ENCODE results near the gene TMEM174.
A peak's percentile ranks its signal among the peaks of the same experiment; 100 is the strongest.

TMEM174 gene, protein sequence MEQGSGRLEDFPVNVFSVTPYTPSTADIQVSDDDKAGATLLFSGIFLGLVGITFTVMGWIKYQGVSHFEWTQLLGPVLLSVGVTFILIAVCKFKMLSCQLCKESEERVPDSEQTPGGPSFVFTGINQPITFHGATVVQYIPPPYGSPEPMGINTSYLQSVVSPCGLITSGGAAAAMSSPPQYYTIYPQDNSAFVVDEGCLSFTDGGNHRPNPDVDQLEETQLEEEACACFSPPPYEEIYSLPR

DNA sequence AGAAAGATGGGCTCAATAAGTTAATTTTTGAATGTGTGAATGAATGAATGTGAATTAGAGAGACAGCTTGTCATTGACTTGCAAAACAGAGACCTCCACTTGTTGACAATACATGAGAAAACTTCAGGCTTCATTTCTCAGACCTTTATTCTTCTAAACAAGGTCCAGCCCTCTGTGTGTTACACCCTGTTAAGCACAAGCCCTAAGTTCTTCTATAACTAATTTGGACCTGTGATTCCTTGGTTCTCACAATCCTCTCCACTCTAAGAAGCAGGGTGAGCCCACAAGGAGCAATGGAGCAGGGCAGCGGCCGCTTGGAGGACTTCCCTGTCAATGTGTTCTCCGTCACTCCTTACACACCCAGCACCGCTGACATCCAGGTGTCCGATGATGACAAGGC, at the start of gene TMEM174:
Gene TMEM174, plus strand, starts transcription at position 243 of the 400 bp plus-strand sequence. Its CDS starts 51 bp downstream, at position 294.
- ATAC-seq, result no peak
- H3K9me3 Mint-ChIP-seq, result no peaks in the 10 kb centered on the region
- DNase-seq (ENCODE audit: low spot score in 2 of 2), result no peak
- no peaks in the 10 kb centered on the region for H3K4me1 Mint-ChIP-seq
- no peaks in the 10 kb centered on the region for H3K36me3 Mint-ChIP-seq
- no peak within 1 kb of the TSS for H3K27ac Mint-ChIP-seq
- no peak within 1 kb of the TSS for H3K4me3 Mint-ChIP-seq

DNA sequence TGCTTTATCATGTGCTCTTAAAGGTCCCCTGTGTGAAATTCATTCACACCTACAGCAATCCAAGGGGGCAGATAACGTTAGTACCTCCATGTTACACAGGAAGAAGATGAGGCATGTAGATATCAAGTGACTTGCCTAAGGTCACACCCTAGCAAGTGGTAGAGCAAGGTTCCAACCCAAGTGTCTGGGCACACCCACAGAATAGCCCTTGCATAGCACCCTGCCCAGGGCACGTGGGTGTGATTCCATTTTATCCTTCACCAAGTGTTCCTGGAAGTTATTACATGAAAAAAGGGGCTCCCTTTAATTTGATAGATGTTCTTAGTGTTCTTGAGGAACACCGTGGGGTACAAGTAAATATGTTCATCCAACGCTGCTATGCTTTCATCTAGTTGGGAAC, 47.7 kb upstream of the TMEM174 start:
- Mint-ChIP-seq H3K4me3 (no peak overlapping the region), H3K36me3 (no peaks in the 10 kb centered on the region), H3K27ac (no peak overlapping the region), H3K4me1 (peaks cover 49% of the 10 kb centered on the region), H3K9me3 (no peaks in the 10 kb centered on the region)
- ATAC-seq, result no peak
- peak in 1 of 2 donors; percentile 23 for DNase-seq (ENCODE audit: low spot score in 2 of 2)

DNA sequence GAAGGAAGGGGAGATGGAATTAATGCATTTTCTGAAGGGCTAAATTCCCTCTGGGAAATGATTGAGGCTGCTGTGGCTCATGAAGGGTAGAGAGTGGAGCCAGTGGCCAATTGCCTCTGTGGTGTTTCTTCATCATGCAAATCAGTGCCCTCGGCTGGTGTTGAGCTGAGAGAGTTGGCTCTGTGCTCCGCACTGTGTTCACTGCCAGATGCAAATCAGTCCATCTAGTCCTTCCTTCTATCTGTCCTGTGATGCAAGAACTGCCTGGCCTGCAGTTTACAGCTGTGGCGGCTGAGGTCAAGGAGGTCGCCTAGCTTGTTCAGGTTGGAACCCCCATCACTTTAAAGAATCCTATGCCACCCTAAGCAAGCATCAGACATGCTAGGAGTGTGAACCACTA, 46.6 kb upstream of the TMEM174 start:
- no peak overlapping the region for H3K4me3 Mint-ChIP-seq
- no peaks in the 10 kb centered on the region for H3K36me3 Mint-ChIP-seq
- DNase-seq (ENCODE audit: low spot score in 2 of 2) (peak in 1 of 2 donors; percentile 47), ATAC-seq (no peak)
- H3K27ac Mint-ChIP-seq, result no peak overlapping the region
- peaks cover 43% of the 10 kb centered on the region for H3K4me1 Mint-ChIP-seq
- no peaks in the 10 kb centered on the region for H3K9me3 Mint-ChIP-seq

DNA sequence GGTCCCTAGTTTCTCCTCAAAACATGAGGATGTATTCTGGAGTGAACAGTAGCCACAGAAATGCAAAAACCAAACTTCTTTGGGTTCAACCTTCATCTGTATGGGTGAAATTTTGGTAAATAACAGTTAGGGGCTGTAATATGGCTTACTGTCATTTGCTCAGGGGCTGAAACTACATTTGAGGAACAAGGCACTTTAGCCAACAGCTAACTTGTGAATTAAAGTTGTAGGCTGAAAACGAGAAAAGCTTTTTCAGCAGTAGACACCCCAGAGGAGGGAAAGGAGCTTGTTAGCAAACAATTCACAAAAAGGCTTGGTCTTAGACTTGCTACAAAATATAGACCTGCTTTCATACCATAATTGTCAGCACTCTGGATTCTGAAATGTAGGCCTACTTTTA, 46.0 kb upstream of the TMEM174 start:
- Mint-ChIP-seq H3K36me3 (no peaks in the 10 kb centered on the region), H3K9me3 (no peaks in the 10 kb centered on the region), H3K27ac (no peak overlapping the region), H3K4me3 (no peak overlapping the region), H3K4me1 (peaks cover 39% of the 10 kb centered on the region)
- no peak for DNase-seq (ENCODE audit: low spot score in 2 of 2)
- no peak for ATAC-seq

DNA sequence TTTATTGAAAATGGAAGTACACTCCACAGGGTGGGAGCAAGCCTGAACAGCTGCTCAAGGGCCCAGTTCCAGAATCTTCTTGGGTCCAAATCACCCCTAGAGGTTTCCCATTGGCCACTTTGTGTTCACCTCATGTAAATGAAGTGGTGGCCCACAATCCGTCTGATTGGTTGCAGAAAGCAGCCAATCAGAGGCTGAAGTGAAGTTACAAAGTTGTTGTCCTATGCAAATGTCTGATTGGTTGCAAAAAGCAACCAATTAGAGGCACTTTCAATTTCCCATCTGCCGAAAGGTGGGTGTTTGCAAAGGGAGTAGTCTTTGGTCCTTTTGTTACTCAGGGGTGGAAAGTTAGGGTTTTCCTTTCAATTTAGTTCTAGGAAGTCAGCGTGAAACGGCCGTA, 43.9 kb upstream of the TMEM174 start:
- H3K4me1 Mint-ChIP-seq, result peaks cover 21% of the 10 kb centered on the region
- no peaks in the 10 kb centered on the region for H3K36me3 Mint-ChIP-seq
- no peak overlapping the region for H3K4me3 Mint-ChIP-seq
- DNase-seq (ENCODE audit: low spot score in 2 of 2) (no peak), ATAC-seq (no peak)
- no peak overlapping the region for H3K27ac Mint-ChIP-seq
- no peaks in the 10 kb centered on the region for H3K9me3 Mint-ChIP-seq

DNA sequence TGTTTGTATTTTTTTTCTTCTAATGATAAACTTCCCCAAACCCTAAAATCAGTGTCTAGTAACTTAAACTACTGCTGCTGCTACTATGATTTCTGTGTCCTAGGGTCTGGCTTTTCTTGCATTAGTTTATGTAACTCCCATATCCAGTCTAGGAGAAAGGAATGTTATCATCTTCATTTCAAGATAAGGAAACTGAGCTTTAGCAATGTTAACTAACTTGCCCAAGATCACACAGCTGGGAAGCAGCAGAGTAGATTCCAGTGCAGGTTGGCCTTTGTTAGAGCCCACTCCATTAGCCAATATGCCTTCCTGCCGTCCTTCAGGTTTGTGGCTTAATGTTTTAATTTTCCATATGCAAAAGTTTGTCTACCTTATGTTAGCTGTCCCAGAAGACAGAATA, 42.2 kb upstream of the TMEM174 start:
- H3K4me3 Mint-ChIP-seq, result no peak overlapping the region
- no peak for DNase-seq (ENCODE audit: low spot score in 2 of 2)
- H3K4me1 Mint-ChIP-seq, result peaks cover 19% of the 10 kb centered on the region
- H3K27ac Mint-ChIP-seq, result no peak overlapping the region
- ATAC-seq, result no peak
- no peaks in the 10 kb centered on the region for H3K9me3 Mint-ChIP-seq
- H3K36me3 Mint-ChIP-seq, result no peaks in the 10 kb centered on the region

- Mint-ChIP-seq H3K9me3 (no peaks in the 10 kb centered on the region), H3K4me1 (peaks cover 16% of the 10 kb centered on the region), H3K27ac (no peak overlapping the region), H3K4me3 (no peak overlapping the region), H3K36me3 (no peaks in the 10 kb centered on the region)
- ATAC-seq (no peak), DNase-seq (ENCODE audit: low spot score in 2 of 2) (no peak)
Observed at GRCh38 chr5:73131711-73132425, 41.1 kb upstream of the TMEM174 start.

GRCh38 chr5:73132759-73133158, 40.2 kb upstream of the TMEM174 start:
- Mint-ChIP-seq H3K36me3 (no peaks in the 10 kb centered on the region), H3K27ac (no peak overlapping the region), H3K4me1 (peaks cover 16% of the 10 kb centered on the region), H3K9me3 (no peaks in the 10 kb centered on the region), H3K4me3 (no peak overlapping the region)
- ATAC-seq (no peak), DNase-seq (ENCODE audit: low spot score in 2 of 2) (no peak)

GRCh38 chr5:73135021-73135420, 38.0 kb upstream of the TMEM174 start:
- Mint-ChIP-seq H3K4me1 (peaks cover 11% of the 10 kb centered on the region), H3K36me3 (no peaks in the 10 kb centered on the region), H3K9me3 (no peaks in the 10 kb centered on the region), H3K4me3 (no peak overlapping the region), H3K27ac (no peak overlapping the region)
- DNase-seq (ENCODE audit: low spot score in 2 of 2) (no peak), ATAC-seq (no peak)

DNA sequence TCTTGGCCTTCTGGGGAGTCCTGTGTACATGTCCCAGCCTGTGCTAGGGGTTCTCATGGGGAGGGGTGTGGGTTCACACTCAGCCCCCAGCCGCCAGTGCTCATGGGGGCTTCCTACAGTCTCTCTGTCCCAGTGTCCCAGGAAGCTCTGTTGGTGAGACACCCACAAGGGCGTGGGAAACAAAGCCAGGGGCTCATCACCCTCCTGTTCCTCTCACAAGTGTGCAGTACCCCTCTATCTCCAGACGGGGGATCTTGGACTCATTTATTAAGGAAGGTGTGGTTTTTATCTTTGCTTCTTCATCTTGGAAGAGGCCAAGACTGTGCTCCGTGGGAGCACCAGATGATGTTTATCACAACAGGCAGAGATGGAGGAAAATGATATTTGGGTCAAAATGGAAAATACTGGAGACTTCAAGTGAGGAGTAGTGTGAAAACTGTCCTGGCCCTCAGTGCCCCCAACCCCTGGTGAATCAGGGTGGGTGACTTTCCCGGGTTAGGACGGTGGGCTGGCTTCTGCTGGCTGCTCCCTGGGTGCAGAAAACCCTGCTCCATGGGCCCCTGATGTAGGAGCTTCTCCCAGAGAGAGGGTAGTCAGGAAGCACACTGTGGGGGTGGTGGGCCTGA, 37.5 kb upstream of the TMEM174 start:
- ATAC-seq (peak; percentile 51), DNase-seq (ENCODE audit: low spot score in 2 of 2) (no peak)
- Mint-ChIP-seq H3K36me3 (no peaks in the 10 kb centered on the region), H3K4me1 (peaks cover 6% of the 10 kb centered on the region), H3K4me3 (no peak overlapping the region), H3K27ac (no peak overlapping the region), H3K9me3 (no peaks in the 10 kb centered on the region)

GRCh38 chr5:73136055-73136562, 36.9 kb upstream of the TMEM174 start:
- no peak overlapping the region for H3K27ac Mint-ChIP-seq
- ATAC-seq, result no peak
- H3K4me1 Mint-ChIP-seq, result peaks cover 6% of the 10 kb centered on the region
- no peaks in the 10 kb centered on the region for H3K9me3 Mint-ChIP-seq
- DNase-seq (ENCODE audit: low spot score in 2 of 2), result no peak
- H3K36me3 Mint-ChIP-seq, result no peaks in the 10 kb centered on the region
- H3K4me3 Mint-ChIP-seq, result no peak overlapping the region

DNA sequence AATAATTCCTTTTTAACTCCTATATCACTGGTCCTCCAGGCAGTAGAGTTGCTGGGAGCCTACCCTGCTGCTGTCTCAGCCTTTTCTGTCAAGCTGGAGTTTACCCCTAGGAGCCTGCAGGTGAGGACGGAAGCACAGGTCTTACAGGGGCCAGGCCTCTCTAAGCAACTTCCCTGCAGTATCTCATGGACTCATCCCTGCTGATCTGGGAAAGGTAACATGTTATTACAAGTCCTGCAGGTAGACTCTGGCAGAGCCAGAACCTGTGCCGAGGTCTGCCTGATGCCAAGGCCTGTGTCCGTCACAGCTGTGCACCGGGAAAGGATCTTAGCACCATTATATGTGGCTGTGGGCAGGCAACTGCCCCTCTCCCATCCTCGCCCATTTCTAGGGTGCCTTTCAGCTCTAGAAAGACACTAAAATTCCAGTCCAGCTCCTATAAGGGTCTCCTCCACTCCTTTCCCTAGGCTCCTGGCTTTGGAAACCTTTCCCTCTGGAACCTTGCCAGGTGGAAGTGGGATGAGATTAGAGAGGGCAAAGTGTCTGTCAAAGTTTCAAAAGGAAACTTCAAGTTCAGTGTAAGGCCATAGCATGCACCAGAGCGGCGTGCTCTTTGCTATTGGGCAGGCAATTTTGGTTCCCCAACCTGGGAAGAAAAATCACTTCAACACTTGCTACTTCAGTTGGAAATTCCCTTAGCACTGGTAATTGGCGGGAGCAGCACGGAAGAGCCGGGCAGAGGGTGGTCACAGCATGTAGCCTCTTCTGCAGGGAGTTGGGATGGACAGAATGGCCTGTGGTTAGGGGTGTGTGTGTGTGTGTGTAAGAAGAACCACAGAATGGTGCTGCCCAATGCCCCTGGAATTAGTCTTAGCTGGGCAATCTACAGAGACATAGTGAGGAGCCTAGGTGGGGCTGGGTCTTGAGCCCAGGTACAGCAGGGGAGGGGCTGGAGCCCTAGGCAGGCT, 35.1 kb upstream of the TMEM174 start:
- DNase-seq (ENCODE audit: low spot score in 2 of 2) (no peak), ATAC-seq (no peak)
- Mint-ChIP-seq H3K36me3 (no peaks in the 10 kb centered on the region), H3K4me1 (peaks cover 6% of the 10 kb centered on the region), H3K4me3 (no peak overlapping the region), H3K9me3 (no peaks in the 10 kb centered on the region), H3K27ac (no peak overlapping the region)

GRCh38 chr5:73139485-73139884, 33.5 kb upstream of the TMEM174 start:
- Mint-ChIP-seq H3K4me1 (peaks cover 6% of the 10 kb centered on the region), H3K36me3 (no peaks in the 10 kb centered on the region), H3K27ac (no peak overlapping the region), H3K4me3 (no peak overlapping the region), H3K9me3 (no peaks in the 10 kb centered on the region)
- ATAC-seq (no peak), DNase-seq (ENCODE audit: low spot score in 2 of 2) (no peak)

- H3K36me3 Mint-ChIP-seq, result no peaks in the 10 kb centered on the region
- no peak for DNase-seq (ENCODE audit: low spot score in 2 of 2)
- ATAC-seq, result no peak
- no peak overlapping the region for H3K27ac Mint-ChIP-seq
- H3K9me3 Mint-ChIP-seq, result no peaks in the 10 kb centered on the region
- peaks cover under 1% of the 10 kb centered on the region for H3K4me1 Mint-ChIP-seq
- H3K4me3 Mint-ChIP-seq, result no peak overlapping the region
Observed at GRCh38 chr5:73140801-73141200, 32.2 kb upstream of the TMEM174 start.

DNA sequence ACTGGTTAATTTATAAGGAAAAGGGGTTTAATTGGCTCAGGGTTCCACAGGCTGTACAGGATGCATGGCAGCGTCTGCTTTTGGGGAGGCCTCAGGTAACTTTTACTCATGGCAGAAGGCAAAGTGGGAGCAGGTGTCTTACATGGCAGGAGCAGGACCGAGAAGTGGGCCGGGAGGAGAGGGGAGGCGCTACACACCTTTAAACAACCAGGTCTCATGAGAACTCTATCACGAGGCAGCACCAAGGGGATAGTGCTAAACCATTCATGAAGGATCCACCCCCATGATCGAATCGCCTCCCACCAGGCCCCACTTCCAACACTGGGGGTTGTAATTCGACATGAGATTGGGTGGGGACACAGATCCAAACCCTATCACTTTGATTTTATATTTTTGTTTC, 31.0 kb upstream of the TMEM174 start:
- Mint-ChIP-seq H3K4me1 (no peaks in the 10 kb centered on the region), H3K36me3 (no peaks in the 10 kb centered on the region), H3K4me3 (no peak overlapping the region), H3K27ac (no peak overlapping the region), H3K9me3 (no peaks in the 10 kb centered on the region)
- no peak for DNase-seq (ENCODE audit: low spot score in 2 of 2)
- ATAC-seq, result no peak
